HUDEP-2 (cell line): ENCODE data around the gene AHNAK.

ENCODE experiments used
- DNase-seq, 76 experiments: peaks; one replicate each; lab custom pipeline; 2025; ENCODE audit not compliant: unreplicated experiment in 76 of 76; lab: John Stamatoyannopoulos, UW

The AHNAK gene

GRCh38 chr11:62536301-62536957 lies 10.2 kb downstream of the AHNAK start:
- DNase-seq: no peak

DNA sequence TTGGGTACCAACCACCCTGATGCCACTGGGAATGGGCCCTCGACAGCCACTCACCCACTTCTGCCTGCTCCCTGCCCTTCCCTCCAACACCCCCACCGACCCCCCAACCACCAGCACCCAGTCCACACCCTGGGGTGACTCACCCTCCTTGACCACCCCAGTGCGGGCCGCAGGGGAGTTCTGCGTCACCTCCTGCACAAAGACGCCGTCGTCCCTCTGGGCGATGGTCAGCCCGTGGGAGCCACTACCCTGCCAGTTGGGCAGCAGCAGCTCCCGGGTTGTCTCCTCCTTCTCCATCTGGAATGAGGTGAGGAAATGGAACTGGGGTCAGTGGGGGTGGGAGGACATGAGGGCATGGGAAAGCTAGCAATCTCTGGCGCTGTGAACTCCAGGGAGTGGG lies 10.8 kb downstream of the AHNAK start:
- no peak for DNase-seq

DNA sequence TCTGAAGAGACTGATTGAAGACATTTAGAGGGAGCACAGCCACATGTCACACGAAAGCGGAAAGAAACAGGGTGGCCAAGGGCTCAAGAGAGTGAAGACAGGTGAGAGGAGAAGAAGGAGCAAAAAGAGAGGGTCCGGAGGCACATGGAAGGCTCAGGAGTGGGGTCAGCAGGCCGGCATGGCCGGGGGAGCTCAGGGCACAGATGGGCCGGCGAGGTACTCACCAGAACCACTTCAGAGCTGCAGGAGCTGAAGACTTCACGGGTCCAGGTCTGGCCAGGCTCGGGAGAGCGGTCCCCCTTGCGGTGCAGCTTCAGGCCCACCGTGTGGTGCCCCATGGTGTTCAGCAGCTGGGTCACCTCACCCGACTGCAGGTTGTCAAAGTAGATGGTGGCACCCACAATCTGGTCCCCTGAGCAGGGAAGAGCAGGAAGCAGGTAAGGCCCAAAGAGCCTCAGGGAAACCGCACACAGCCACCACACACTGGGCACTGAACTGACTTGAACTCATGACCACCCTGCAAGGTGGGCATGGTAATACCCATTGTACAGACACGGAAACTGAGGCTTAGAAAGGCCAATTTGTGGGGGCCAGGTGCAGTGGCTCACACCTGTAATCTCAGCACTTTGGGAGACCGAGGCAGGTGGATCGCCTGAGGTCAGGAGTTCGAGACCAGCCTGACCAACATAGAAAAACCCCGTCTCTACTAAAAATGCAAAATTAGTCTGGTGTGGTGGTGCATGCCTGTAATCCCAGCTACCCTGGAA lies 11.6 kb downstream of the AHNAK start:
- DNase-seq: no peak

DNA sequence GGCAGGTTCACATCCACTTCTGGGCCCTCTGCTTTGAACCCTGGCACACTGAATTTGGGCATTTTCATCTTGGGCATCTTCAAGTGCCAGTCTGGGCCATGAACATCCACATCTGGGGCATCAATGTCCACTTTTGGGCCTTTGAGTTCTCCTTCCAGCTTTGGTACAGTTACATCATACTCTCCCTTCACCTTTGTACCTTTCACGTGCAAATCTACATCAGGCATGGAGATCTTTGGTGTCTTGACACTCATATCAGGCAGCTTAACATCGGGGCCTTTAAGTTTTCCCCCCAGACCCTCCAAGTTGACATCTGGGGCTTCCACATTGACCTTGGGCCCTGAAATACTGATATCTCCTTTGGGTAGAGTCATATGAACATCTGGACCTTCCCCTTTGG lies 14.5 kb downstream of the AHNAK start:
- no peak for DNase-seq

DNA sequence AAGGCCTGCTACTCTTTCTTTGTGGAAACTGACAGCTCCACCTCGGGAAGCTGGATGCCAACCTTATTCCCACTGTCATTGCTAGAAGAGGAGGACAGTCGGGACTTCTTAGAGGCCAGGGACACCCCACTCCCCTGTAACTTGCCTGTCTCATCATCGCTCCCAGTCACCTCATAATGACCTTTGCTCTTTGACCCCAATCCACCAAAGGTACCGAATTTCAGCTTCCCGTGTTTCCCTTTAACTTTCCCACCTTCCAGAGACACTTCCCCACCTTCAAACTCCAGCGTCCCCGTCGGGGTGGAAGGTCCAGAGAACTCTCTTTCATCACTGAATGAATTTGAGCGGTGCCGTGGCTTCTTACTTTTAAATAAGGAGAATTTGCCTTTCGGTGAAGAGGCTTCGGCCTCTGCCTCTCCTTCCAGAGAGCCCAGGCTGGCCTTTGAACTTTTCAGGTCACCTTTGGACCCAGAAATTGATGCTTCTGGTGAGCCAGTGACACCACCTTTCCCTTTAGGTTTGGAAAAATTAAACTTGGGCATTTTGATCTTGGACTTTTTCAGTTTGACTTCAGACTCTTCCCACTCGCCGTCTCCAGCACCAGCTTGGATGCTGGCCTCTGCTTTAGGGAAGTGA lies 29.8 kb downstream of the AHNAK start:
- no peak for DNase-seq

GRCh38 chr11:62514151-62514550 lies 32.5 kb downstream of the AHNAK start:
- DNase-seq: no peak

DNA sequence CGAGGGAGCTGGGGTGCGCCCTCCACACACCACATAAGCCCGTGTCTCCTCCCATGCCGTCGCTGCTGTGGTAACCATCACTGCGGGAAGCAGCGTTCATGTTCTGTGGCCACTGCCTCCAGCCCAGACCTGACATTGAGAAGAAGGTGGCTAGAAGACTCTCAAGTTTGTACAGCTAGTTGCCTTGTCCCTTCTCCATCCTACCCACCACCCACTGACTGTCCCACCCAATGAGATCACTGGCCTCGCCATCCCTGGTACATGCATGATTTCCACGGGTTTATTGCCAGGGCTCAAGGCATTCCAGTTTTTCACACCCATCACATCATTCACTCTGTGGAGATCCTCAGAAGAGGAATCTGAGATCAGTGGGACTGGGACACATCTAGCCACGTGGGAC lies 33.0 kb downstream of the AHNAK start:
- DNase-seq: no peak

- no peak for DNase-seq
These were observed 33.6 kb downstream of the AHNAK start for GRCh38 chr11:62512961-62513360.

- DNase-seq: peak in 49 of 76 experiments; percentile 6 to 66 (median 31)
These were observed 38.1 kb downstream of the AHNAK start for GRCh38 chr11:62508336-62509058.

GRCh38 chr11:62507125-62507422 lies 39.5 kb downstream of the AHNAK start:
- DNase-seq: no peak

DNA sequence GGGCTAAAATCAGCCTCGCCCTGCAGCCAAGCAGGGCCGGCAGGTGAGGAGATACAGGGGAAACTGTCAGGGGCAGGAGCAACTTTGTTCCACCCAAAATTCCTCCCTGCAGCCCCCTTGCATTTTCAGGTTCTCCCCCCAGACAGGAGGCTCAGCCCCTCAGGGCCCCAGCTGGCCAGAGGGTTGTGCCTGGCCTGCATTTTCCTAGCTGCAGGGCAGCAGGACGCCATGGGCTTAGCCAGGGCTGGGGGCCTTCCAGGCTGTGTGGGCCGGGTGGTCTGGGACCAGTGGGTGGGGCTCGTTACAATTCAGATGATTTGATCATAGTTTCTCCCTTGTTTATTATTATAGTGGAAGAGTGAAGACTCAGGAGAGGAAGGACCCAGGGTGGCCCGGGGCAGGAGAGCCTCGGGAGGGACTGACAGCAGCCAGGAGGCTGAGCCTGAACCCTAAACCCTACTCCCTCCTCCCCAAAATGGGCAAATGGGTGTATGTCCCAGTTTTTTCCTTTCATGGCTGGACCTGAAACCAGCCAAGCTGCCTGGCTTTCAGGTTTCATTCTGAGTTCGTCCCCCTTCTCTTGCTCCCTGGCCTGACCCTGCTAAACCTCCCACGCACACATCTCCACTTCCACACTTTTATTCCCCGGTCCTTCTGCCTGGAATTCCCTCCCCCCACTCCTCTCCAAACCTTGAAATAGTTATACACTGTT lies 40.0 kb downstream of the AHNAK start:
- DNase-seq: no peak

DNA sequence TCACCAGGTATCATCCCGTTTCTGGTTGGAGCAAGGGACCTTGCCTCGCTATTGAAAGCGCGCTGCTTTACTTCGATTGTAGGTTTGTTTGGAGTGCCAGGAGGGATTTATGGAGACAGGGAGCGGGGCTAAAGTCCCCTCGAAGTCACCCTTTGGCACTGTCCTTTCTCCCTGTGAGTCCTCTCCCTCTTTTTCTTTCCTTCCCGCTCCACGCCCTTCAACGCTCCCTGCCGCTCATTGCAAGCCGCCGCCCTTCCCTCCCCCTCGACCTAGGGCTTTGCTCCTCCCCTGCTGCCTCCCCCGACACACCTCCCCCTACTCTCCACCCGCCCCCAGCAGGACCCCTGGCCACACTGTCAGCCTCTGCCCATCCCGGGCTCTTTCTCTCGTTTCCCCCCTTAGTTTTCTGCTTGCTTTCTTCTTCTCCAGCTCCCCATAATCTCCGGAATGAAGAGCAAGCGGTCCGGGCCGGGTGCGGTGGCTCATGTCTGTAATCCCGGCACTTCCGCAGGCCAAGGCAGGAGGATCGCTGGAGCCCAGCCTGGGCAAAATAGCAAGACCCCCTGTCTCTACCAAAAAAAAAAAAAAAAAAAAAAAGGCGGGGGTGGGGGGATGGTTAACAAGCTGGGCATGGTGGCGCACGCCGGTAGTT lies 41.0 kb downstream of the AHNAK start:
- no peak for DNase-seq

DNA sequence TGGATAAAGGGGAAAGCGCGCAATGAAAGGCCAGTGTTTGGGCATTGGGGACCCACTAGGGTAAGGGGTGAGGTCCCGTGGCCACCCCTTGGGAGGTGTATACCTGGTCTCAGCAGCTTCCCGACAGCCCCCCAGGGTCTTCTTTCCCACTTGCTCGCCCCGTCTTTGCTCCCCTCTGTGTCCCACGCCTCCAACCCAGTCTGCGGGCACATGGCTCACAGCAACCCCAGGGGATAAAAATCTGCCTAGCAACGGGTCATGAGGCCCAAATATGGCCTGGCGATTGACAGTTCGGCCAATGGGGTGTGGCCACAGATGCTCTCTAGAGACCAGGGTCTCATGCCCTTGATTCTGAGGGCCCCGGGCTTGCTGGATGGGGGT lies 41.6 kb downstream of the AHNAK start:
- peak in 1 of 76 experiments; percentile 14 for DNase-seq

GRCh38 chr11:62504158-62504973 lies 42.2 kb downstream of the AHNAK start:
- DNase-seq: no peak

DNA sequence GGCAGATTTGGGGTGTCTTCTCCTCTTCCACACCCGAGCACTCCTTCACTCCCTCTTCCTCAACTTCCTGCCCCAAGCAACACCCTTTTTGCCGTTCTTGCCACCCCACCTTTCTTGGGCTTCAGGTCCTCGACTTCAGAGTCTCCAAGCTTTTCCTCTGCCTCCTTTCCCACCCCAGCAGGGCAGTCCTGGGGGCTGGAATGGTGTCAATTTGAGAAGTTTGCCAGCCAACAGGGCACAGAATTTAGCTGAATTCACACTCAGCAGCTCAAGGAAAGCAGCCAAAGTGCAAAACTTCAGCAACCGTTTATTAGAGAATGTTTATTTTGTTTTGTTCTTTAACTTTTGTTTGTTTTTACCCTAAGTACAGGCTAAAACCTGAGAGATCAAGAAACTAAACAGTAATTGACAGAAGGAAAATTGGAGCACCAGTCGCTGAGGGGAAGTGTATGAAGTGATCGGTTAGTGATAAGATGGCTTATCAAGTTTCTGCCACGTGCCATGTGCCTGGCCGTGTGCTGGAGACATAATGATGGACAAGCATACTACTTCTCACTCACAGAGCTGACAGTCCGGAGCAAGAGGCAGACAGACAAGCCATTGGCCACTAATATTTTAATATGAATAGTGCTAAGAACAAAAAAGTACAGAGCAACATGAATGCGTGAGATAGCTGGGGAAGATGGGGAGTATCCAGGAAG lies 44.4 kb downstream of the AHNAK start:
- DNase-seq: peak in 2 of 76 experiments; percentile 4 to 13

GRCh38 chr11:62501432-62501891 lies 45.1 kb downstream of the AHNAK start:
- DNase-seq: no peak

DNA sequence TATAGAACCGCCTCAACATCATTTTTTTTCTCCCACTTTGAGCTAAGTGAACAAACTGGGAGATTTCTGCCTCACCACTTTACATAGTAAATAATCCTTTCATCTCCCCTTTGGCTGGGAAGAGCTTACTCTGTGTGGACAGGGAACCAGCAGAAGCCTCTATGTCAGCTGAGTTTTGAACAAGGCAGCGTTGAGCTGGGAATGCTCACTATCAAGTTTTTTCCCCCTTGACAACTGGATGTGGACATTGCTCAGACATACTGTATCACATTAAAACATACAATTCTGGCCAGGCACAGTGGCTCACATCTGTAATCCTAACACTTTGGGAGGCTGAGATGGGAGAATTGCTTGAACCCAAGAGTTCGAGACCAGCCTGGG lies 46.0 kb downstream of the AHNAK start:
- DNase-seq: no peak

DNA sequence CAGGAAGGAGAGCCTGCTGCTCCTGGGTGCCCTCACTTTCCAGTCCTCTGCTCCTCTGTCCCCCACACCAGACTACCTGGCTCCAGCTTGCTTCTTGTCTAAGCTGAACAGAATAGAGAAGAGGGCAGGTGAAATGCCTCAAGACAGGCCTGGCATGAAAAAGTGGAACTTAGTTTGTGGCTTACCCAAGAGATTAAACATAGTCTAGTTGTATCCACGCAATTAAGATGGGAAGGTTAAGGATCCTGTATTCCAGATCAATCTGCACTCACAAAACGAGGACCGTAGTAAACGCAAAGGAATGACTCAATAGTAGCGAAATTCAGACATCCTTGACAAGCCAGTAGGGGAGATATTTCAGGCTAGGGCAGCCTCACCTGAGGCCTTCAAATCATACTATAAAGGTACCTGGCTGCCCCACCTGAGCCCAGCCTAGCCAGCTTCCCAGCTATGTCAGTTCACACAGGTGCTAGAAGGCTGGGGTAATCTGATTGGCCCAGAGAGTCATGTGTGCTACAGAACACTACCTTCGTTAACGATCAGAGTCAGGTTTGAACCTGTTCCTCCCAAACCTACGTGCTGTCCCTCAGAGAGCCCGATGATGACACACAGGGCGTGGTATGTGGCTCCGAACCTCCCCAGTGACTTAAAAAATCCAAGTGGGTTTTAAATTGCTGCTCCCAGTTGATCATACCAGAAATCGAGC lies 46.5 kb downstream of the AHNAK start:
- DNase-seq: no peak
